NB4 (cell line): ENCODE data around the gene FAM3C.

ENCODE experiments used
- DNase-seq: peaks from one replicate; pipeline ENCODE4 v3.0.0; 2010; ENCODE audit warnings: low read depth
- H3K4me3 ChIP-seq: one replicate; pipeline ENCODE4 v1.5.1; 2011; ENCODE audit warnings: mild to moderate bottlenecking, low read depth, low read length, moderate library complexity
- MYC ChIP-seq: IDR thresholded peaks from 2 replicates; pipeline ENCODE4 v1.6.1; 2011; ENCODE audit warnings: low read depth, low read length
- POLR2A ChIP-seq: IDR thresholded peaks from 2 replicates; pipeline ENCODE4 v1.6.1; 2011; ENCODE audit warnings: mild to moderate bottlenecking; ENCODE audit not compliant: insufficient read length; ENCODE audit errors: extremely low read depth
- TF ChIP-seq, protein P1 (sequence below): IDR thresholded peaks from one replicate; pipeline ENCODE4 v1.5.1; 2012; ENCODE audit warnings: low read depth, low read length
- TF ChIP-seq, protein P2 (sequence below): IDR thresholded peaks from 2 replicates; pipeline ENCODE4 v1.6.1; 2011; ENCODE audit warnings: low read depth, low read length

FAM3C gene

DNA sequence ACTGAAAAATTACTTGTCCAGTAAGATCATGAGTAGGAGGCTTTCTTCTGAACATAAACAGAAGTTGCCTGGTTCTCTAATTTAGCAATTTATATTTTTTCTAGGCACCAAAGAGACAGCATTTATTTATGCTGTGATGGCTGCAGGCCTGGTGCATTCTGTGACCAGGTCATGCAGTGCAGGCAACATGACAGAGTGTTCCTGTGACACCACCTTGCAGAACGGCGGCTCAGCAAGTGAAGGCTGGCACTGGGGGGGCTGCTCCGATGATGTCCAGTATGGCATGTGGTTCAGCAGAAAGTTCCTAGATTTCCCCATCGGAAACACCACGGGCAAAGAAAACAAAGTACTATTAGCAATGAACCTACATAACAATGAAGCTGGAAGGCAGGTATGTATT lies 64.5 kb downstream of the FAM3C start:
- TF ChIP-seq, protein P1, sequence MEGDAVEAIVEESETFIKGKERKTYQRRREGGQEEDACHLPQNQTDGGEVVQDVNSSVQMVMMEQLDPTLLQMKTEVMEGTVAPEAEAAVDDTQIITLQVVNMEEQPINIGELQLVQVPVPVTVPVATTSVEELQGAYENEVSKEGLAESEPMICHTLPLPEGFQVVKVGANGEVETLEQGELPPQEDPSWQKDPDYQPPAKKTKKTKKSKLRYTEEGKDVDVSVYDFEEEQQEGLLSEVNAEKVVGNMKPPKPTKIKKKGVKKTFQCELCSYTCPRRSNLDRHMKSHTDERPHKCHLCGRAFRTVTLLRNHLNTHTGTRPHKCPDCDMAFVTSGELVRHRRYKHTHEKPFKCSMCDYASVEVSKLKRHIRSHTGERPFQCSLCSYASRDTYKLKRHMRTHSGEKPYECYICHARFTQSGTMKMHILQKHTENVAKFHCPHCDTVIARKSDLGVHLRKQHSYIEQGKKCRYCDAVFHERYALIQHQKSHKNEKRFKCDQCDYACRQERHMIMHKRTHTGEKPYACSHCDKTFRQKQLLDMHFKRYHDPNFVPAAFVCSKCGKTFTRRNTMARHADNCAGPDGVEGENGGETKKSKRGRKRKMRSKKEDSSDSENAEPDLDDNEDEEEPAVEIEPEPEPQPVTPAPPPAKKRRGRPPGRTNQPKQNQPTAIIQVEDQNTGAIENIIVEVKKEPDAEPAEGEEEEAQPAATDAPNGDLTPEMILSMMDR: no peak
- TF ChIP-seq, protein P2, sequence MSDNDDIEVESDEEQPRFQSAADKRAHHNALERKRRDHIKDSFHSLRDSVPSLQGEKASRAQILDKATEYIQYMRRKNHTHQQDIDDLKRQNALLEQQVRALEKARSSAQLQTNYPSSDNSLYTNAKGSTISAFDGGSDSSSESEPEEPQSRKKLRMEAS: no peak
- TF ChIP-seq POLR2A (no peak), MYC (no peak)
- H3K4me3 ChIP-seq: no peak overlapping the region
- no peak for DNase-seq

DNA sequence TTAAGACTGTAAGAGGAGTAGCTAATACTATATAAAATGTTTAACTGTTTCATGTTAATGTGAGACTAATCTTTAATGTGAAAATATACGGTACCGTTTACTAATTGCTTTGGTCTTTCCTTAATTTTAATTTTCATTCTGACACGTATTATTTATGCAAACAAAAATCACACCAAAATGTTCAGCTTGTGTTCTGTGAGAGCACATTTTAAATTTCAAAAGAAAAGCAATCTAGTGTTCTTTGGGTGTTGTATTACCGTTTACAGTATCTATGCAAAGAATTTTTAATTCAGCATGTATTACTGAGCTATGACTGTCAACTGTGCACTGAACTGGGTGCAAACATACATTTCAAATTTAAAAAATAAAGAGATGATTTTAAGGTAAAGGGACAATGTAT lies 65.1 kb downstream of the FAM3C start:
- H3K4me3 ChIP-seq: no peak overlapping the region
- TF ChIP-seq MYC (no peak), POLR2A (no peak)
- TF ChIP-seq, protein P1: no peak
- TF ChIP-seq, protein P2: no peak
- DNase-seq: no peak

DNA sequence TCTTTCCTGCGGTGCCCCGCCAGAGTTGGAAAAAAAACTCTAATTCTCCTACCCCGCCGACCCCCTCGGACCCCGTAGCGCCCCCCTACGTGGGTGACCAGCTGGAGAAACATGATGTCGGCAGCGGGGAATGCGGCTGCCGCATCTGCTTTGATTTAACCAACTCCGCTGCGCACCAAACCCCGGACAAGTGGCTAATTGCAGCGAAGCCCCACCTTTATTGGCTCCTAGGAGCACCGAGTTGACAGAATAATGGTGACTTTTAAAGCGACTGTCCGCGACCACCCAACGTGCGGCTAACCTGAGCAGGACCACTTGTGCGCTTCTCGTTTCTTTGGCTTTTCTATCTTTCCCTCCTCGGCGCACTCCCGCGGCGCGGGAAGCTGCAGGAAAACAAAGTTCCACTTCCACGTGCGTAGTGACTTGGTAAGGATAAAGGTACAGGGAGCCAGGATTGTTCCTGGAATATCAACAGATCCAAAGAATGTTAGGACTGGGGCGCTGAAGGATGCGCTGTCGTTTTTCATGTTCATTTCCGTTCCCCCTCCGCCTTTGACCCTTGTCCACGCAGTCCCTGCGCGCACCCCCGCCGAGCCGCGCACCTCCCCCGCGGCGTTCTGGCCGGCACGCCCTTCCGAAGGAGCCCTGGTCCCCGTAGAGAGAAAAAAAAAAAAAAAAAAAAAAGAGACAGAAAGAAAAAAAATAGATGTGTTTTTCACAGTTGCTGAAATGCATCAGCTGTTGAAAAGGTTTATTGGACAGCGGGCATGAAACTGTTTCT lies 65.9 kb downstream of the FAM3C start:
- no peak for TF ChIP-seq MYC
- TF ChIP-seq, protein P1: no peak
- TF ChIP-seq, protein P2: no peak
- no peak for TF ChIP-seq POLR2A
- H3K4me3 ChIP-seq: no peak overlapping the region
- no peak for DNase-seq

DNA sequence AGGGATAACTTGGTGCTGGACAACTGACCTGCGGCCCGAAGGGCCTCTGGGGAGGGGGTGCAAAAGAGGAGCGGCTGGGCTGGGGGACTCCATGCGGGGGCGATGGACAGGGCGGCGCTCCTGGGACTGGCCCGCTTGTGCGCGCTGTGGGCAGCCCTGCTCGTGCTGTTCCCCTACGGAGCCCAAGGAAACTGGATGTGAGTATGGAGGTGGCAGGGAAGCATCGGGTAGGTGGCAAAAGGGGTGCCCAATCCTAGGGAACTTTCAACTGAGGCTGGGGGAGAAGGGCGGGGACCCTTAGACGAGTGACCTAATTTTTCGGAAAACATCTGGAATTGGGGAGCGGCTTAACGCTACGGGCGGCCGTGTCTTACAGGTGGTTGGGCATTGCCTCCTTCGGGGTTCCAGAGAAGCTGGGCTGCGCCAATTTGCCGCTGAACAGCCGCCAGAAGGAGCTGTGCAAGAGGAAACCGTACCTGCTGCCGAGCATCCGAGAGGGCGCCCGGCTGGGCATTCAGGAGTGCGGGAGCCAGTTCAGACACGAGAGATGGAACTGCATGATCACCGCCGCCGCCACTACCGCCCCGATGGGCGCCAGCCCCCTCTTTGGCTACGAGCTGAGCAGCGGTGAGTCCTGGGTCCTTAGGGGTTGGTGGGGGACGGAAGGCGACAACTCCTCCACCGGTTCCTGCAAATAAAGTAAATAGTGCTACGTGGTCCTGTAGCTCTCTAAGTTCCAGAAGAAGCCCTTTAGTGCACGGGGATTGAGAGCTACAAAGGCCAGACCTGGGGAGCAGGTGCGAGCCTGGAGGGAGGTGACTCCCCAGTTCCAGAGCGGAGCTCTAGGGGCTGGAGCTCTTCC lies 66.7 kb downstream of the FAM3C start:
- DNase-seq: no peak
- H3K4me3 ChIP-seq: no peak overlapping the region
- TF ChIP-seq POLR2A (no peak), MYC (no peak)

DNA sequence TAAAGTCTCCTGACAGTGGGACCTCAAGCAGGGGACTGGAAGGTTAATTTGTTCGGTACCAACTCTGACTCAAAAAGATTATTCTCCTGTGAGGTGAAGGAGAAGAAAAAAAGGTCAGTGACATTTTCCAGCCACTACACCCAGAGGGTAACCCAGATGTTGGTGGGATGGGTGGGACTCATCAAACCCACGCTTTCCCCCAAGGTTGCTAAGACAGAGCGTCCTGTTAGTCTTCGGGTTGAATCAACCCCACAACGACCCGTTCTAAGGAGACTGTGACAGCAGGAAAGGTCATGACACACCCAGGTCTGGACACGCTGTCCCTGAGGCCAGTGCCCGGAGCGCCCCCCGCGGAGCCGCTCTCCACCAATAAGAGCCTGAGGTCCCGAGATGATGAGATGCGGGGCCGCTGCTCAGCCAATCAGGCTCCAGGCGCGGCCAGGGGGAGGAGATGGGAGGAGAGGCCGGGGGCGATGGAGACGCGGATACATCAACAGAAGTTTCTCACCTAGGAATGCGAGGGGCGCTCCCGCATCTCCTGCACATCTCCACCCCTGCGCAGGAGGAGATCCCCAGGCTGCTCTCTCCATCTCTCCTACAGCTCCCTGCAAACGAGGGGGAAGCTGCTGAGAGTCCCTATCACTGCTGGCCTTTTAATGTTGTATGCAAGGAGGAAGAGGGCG lies 67.5 kb downstream of the FAM3C start, which contains the start of gene WNT16:
Gene WNT16, plus strand, starts transcription at position 493 of the 683 bp plus-strand sequence. CDS start 293 bp downstream, outside the sequence.
- TF ChIP-seq, protein P2: no peak
- TF ChIP-seq, protein P1: no peak
- TF ChIP-seq POLR2A (no peak), MYC (no peak)
- no peak within 1 kb of the TSS for H3K4me3 ChIP-seq
- no peak for DNase-seq

DNA sequence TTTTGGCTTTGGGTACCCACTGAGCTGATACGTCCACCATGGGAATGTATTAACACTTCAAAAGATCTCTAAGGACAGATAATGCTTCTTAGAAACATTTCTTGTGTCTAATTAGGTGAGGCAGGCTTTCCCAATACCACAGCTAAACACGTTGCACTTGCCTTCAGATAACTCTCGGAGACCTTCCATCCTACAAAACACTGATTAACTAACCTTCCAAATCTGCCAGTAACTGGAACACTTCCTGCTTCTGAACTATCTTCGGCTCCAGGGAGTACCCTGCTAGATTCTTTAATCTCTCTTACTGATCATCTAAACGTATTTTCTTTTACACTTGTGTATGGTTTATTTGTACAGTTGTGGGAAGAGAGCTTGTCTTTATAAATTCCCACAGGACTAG lies 68.4 kb downstream of the FAM3C start:
- H3K4me3 ChIP-seq: no peak overlapping the region

More for the DNA sequence above, 68.4 kb downstream of the FAM3C start:
- TF ChIP-seq, protein P1: no peak
- TF ChIP-seq POLR2A: no peak
- TF ChIP-seq, protein P2: no peak
- DNase-seq: no peak
